WTC11 (cell line): Measurements from ENCODE around the gene BNIP1. TPM values are rescaled to one million over a fixed set of nuclear protein-coding genes. Genes with fewer than 3 reads are reported as not detected.

Experiments
- ATAC-seq: fragments of 200-7000 bp; cut with Tn5 transposase; 2 replicates; pipeline ENCODE4 v1.10.0; 2021; ENCODE audit warnings: mild to moderate bottlenecking, moderate library complexity
- CTCF ChIA-PET: fragments of 300-600 bp; sonication (Branson Sonifier 250); formaldehyde crosslinking; loops from one replicate; lab custom pipeline; 2021; ENCODE audit warnings: antibody characterized with exemption; lab: Charles Lee
- POLR2A ChIA-PET: fragments of 350-600 bp; sonication (Branson Sonifier 250); formaldehyde crosslinking; loops from one replicate; lab custom pipeline; 2021; ENCODE audit warnings: antibody characterized with exemption; lab: Charles Lee
- DNase-seq: peaks from one replicate; pipeline ENCODE4 v3.0.0; 2021; ENCODE audit warnings: low spot score
- H3K27ac Mint-ChIP-seq: 2 replicates; pipeline ENCODE4 v1.8.0; 2021; ENCODE audit warnings: mixed read lengths
- H3K27me3 Mint-ChIP-seq: 2 replicates; pipeline ENCODE4 v1.8.0; 2021; ENCODE audit warnings: low read depth, mild to moderate bottlenecking, moderate library complexity, mixed read lengths
- H3K36me3 Mint-ChIP-seq: 2 replicates; pipeline ENCODE4 v1.8.0; 2021; ENCODE audit warnings: mixed read lengths
- H3K4me1 Mint-ChIP-seq: 2 replicates; pipeline ENCODE4 v1.8.0; 2022; ENCODE audit warnings: mixed read lengths
- H3K4me3 Mint-ChIP-seq: 2 replicates; pipeline ENCODE4 v1.8.0; 2021; ENCODE audit warnings: mild to moderate bottlenecking, moderate library complexity, mixed read lengths
- H3K9me3 Mint-ChIP-seq: 2 replicates; pipeline ENCODE4 v1.8.0; 2021; ENCODE audit warnings: mixed read lengths
- ATF2 ChIP-seq: sonication (generic); formaldehyde crosslinking; IDR thresholded peaks from 2 replicates; pipeline ENCODE4 v1.8.1; 2022; ENCODE audit warnings: low read depth, missing genetic modification reagents, borderline replicate concordance
- CREB1 ChIP-seq: sonication (generic); formaldehyde crosslinking; IDR thresholded peaks from 2 replicates; pipeline ENCODE4 v1.8.0; 2023; ENCODE audit warnings: mild to moderate bottlenecking, missing genetic modification reagents
- EMX1 ChIP-seq: fragments of 250-450 bp; sonication (Bioruptor Pico); IDR thresholded peaks from 2 replicates; pipeline ENCODE4 v1.8.0; 2021; ENCODE audit warnings: mild to moderate bottlenecking
- ETV6 ChIP-seq: sonication (generic); formaldehyde crosslinking; IDR thresholded peaks from 2 replicates; pipeline ENCODE4 v1.8.1; 2022; ENCODE audit warnings: mild to moderate bottlenecking, missing genetic modification reagents
- FOXK1 ChIP-seq: sonication (generic); formaldehyde crosslinking; IDR thresholded peaks from 2 replicates; pipeline ENCODE4 v1.8.0; 2022; ENCODE audit warnings: mild to moderate bottlenecking, moderate library complexity, missing genetic modification reagents
- GABPB1 ChIP-seq: sonication (generic); formaldehyde crosslinking; IDR thresholded peaks from 2 replicates; pipeline ENCODE4 v1.8.1; 2023; ENCODE audit warnings: mild to moderate bottlenecking, missing genetic modification reagents
- GRHL2 ChIP-seq: fragments of 250-450 bp; sonication (Bioruptor Pico); IDR thresholded peaks from 2 replicates; pipeline ENCODE4 v1.8.0; 2022; ENCODE audit warnings: mild to moderate bottlenecking, moderate library complexity; ENCODE audit not compliant: insufficient replicate concordance, severe bottlenecking
- HMGA2 ChIP-seq: fragments of 250-450 bp; sonication (Bioruptor Pico); IDR thresholded peaks from 2 replicates; pipeline ENCODE4 v1.4.0; 2021; ENCODE audit warnings: mild to moderate bottlenecking, moderate library complexity
- MLX ChIP-seq: sonication (generic); formaldehyde crosslinking; IDR thresholded peaks from 2 replicates; pipeline ENCODE4 v1.8.1; 2023; ENCODE audit warnings: mild to moderate bottlenecking, missing genetic modification reagents, moderate library complexity
- TCF7 ChIP-seq: sonication (generic); formaldehyde crosslinking; IDR thresholded peaks from 2 replicates; pipeline ENCODE4 v1.8.0; 2022; ENCODE audit warnings: mild to moderate bottlenecking, low read depth, missing genetic modification reagents, moderate library complexity
- ZNF317 ChIP-seq: sonication (generic); formaldehyde crosslinking; IDR thresholded peaks from 2 replicates; pipeline ENCODE4 v1.8.1; 2023; ENCODE audit warnings: low read depth, mild to moderate bottlenecking, moderate library complexity, missing genetic modification reagents, borderline replicate concordance
- ZNF532 ChIP-seq: fragments of 250-450 bp; sonication (Bioruptor Pico); IDR thresholded peaks from 2 replicates; pipeline ENCODE4 v1.9.0; 2021; ENCODE audit warnings: mild to moderate bottlenecking, borderline replicate concordance
- total RNA-seq: library from RNA; stranded (reverse); gene quantifications from 3 replicates; pipeline ENCODE4 v1.2.3, GENCODE V29; 2021
- TF ChIP-seq, protein P1 (sequence below): sonication (generic); formaldehyde crosslinking; IDR thresholded peaks from 2 replicates; pipeline ENCODE4 v1.8.0; 2023; ENCODE audit warnings: missing genetic modification reagents
- TF ChIP-seq, protein P2 (sequence below): fragments of 250-450 bp; sonication (Bioruptor Pico); IDR thresholded peaks from 2 replicates; pipeline ENCODE4 v2.1.2; 2022; ENCODE audit warnings: mild to moderate bottlenecking, moderate library complexity
- TF ChIP-seq, protein P3 (sequence below): sonication (generic); formaldehyde crosslinking; IDR thresholded peaks from 2 replicates; pipeline ENCODE4 v1.8.1; 2023; ENCODE audit warnings: mild to moderate bottlenecking, missing genetic modification reagents, moderate library complexity
- TF ChIP-seq, protein P4 (sequence below): sonication (generic); formaldehyde crosslinking; IDR thresholded peaks from 2 replicates; pipeline ENCODE4 v1.8.1; 2023; ENCODE audit warnings: mild to moderate bottlenecking, missing genetic modification reagents, borderline replicate concordance
- TF ChIP-seq, protein P5 (sequence below): sonication (generic); formaldehyde crosslinking; IDR thresholded peaks from 2 replicates; pipeline ENCODE4 v1.8.0; 2023; ENCODE audit warnings: mild to moderate bottlenecking, missing genetic modification reagents

Gene BNIP1
- total RNA-seq, 1 experiment from 2014 or later: 15.4 TPM

GRCh38 chr5:173099461-173099860 is 44.9 kb upstream of the BNIP1 start:
- DNase-seq (no peak), ATAC-seq (no peak)
- H3K27me3 Mint-ChIP-seq: peaks cover 8% of the 10 kb centered on the region; the same call in 1 of the 2 replicates
- peaks cover 25% of the 10 kb centered on the region for H3K9me3 Mint-ChIP-seq
- ChIA-PET POLR2A (no interaction called here), CTCF (no interaction called here)
- no peaks in the 10 kb centered on the region for H3K4me1 Mint-ChIP-seq
- H3K36me3 Mint-ChIP-seq: peaks cover 9% of the 10 kb centered on the region
- no peak overlapping the region for H3K4me3 Mint-ChIP-seq
- TF ChIP-seq GABPB1 (CRISPR knock-in tag): no peak
- TF ChIP-seq, protein P1, sequence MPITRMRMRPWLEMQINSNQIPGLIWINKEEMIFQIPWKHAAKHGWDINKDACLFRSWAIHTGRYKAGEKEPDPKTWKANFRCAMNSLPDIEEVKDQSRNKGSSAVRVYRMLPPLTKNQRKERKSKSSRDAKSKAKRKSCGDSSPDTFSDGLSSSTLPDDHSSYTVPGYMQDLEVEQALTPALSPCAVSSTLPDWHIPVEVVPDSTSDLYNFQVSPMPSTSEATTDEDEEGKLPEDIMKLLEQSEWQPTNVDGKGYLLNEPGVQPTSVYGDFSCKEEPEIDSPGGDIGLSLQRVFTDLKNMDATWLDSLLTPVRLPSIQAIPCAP (CRISPR knock-in tag): no peak
- TF ChIP-seq ETV6 (CRISPR knock-in tag): no peak
- TF ChIP-seq CREB1 (CRISPR knock-in tag): no peak
- TF ChIP-seq, protein P2, sequence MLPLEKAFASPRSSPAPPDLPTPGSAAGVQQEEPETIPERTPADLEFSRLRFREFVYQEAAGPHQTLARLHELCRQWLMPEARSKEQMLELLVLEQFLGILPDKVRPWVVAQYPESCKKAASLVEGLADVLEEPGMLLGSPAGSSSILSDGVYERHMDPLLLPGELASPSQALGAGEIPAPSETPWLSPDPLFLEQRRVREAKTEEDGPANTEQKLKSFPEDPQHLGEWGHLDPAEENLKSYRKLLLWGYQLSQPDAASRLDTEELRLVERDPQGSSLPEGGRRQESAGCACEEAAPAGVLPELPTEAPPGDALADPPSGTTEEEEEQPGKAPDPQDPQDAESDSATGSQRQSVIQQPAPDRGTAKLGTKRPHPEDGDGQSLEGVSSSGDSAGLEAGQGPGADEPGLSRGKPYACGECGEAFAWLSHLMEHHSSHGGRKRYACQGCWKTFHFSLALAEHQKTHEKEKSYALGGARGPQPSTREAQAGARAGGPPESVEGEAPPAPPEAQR (CRISPR knock-in tag): no peak
- TF ChIP-seq, protein P3, sequence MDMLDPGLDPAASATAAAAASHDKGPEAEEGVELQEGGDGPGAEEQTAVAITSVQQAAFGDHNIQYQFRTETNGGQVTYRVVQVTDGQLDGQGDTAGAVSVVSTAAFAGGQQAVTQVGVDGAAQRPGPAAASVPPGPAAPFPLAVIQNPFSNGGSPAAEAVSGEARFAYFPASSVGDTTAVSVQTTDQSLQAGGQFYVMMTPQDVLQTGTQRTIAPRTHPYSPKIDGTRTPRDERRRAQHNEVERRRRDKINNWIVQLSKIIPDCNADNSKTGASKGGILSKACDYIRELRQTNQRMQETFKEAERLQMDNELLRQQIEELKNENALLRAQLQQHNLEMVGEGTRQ: no peak
- TF ChIP-seq, protein P4, sequence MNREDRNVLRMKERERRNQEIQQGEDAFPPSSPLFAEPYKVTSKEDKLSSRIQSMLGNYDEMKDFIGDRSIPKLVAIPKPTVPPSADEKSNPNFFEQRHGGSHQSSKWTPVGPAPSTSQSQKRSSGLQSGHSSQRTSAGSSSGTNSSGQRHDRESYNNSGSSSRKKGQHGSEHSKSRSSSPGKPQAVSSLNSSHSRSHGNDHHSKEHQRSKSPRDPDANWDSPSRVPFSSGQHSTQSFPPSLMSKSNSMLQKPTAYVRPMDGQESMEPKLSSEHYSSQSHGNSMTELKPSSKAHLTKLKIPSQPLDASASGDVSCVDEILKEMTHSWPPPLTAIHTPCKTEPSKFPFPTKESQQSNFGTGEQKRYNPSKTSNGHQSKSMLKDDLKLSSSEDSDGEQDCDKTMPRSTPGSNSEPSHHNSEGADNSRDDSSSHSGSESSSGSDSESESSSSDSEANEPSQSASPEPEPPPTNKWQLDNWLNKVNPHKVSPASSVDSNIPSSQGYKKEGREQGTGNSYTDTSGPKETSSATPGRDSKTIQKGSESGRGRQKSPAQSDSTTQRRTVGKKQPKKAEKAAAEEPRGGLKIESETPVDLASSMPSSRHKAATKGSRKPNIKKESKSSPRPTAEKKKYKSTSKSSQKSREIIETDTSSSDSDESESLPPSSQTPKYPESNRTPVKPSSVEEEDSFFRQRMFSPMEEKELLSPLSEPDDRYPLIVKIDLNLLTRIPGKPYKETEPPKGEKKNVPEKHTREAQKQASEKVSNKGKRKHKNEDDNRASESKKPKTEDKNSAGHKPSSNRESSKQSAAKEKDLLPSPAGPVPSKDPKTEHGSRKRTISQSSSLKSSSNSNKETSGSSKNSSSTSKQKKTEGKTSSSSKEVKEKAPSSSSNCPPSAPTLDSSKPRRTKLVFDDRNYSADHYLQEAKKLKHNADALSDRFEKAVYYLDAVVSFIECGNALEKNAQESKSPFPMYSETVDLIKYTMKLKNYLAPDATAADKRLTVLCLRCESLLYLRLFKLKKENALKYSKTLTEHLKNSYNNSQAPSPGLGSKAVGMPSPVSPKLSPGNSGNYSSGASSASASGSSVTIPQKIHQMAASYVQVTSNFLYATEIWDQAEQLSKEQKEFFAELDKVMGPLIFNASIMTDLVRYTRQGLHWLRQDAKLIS (CRISPR knock-in tag): no peak
- TF ChIP-seq ZNF532 (CRISPR knock-in tag): no peak
- TF ChIP-seq, protein P5, sequence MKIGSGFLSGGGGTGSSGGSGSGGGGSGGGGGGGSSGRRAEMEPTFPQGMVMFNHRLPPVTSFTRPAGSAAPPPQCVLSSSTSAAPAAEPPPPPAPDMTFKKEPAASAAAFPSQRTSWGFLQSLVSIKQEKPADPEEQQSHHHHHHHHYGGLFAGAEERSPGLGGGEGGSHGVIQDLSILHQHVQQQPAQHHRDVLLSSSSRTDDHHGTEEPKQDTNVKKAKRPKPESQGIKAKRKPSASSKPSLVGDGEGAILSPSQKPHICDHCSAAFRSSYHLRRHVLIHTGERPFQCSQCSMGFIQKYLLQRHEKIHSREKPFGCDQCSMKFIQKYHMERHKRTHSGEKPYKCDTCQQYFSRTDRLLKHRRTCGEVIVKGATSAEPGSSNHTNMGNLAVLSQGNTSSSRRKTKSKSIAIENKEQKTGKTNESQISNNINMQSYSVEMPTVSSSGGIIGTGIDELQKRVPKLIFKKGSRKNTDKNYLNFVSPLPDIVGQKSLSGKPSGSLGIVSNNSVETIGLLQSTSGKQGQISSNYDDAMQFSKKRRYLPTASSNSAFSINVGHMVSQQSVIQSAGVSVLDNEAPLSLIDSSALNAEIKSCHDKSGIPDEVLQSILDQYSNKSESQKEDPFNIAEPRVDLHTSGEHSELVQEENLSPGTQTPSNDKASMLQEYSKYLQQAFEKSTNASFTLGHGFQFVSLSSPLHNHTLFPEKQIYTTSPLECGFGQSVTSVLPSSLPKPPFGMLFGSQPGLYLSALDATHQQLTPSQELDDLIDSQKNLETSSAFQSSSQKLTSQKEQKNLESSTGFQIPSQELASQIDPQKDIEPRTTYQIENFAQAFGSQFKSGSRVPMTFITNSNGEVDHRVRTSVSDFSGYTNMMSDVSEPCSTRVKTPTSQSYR: no peak
- TF ChIP-seq HMGA2 (CRISPR knock-in tag): no peak
- TF ChIP-seq ZNF317 (CRISPR knock-in tag): no peak
- no peak for TF ChIP-seq MLX (CRISPR knock-in tag)
- no peak for TF ChIP-seq TCF7
- no peak for TF ChIP-seq ATF2 (CRISPR knock-in tag)
- TF ChIP-seq GRHL2 (CRISPR knock-in tag): no peak
- TF ChIP-seq EMX1: no peak
- TF ChIP-seq FOXK1 (CRISPR knock-in tag): no peak
- TF ChIP-seq, all 79 proteins: peak for 0
- no peak overlapping the region for H3K27ac Mint-ChIP-seq
